Activated T-helper 9 cell treated with anti-CD3 and anti-CD28 coated beads, Interleukin-2, amount 50 U/mL, for 16 hours (primary cell): Measurements from ENCODE around the gene RNF175.

Experiments
- DNase-seq: peaks from one replicate; pipeline ENCODE4 v3.0.0-alpha.2; 2020; ENCODE audit warnings: low read depth

RNF175 gene

DNA sequence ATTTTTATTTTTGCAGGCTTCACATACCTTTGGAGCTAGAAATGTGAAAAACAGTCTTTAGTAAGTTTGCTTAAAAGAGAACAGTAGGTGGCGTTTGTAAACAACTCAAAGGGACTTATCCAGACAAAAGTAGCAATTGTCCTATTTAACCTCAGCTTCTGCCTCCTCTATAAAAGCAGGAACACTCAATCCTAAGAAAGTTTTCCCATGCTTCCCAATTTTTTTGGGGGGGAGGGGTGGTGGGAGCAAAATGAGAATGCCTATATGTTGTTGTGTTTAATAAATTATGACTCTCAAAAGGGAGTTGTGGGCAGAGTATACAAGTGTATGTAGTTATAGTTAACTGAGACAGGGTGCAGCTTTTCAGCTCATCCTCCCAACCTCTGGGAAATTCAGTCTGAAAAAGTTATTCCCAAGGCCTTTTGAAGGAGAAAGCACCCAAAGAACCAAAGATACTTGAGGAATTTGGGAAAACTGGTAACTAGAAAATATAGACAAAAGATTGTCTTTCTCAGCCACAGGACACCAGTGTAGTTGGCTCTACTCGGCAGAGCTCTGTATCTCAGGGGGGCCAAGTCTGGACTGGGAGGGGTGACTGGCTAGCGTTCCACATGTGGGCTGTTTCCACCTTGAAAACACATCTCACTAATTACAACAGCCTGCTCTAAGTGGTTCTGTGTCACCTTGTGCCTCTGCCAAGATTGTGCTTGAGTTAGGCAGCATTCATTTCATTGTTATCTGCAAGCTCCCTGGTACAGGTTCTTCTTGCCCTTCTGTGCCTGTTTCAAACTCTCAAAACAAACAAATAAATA, 26.3 kb upstream of the RNF175 start:
- DNase-seq = no peak

DNA sequence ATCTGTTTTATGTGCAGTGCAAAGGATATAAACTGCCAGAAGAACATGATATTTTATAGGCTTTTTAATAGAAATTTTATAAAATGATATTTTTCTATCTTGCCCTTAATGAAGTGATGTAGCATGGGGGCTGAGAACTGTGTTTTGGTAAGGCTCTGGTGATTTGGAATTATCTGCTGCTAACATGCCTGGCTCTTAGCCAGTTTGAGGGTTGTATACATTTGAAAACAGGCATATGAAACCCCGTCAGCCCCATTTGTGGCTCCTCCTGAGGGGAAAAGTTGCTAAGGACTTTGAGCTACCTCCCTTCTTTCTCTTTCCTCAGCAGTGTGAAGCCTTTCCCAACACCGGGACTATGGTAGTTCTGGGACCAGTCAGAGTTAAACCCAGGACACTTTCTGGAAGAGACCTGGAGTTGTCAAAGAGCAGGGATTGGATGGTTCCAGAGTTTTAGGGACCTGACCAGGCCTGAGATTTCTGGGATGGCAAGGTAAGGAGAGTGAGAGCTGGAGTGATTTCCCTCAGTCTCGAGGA, 24.4 kb upstream of the RNF175 start:
- DNase-seq = no peak

DNA sequence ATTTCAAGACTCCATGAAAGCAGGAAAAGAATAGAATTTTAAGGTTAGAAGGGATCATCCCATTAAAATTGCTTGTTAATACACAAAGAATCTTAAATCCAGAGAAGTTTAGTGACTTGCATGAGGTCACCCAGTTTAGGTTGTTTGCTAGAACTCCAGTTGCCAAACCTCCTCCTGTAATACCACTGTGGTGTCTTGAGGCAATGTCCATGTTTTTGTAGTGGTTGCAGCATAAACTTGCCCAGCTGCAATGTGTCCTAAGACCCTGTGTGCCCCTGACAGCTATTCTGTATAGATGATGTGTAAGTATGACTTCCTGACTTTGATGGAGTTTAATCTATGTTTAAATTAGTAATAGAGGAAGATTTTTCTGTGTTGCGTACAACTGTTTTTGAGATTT, 22.8 kb upstream of the RNF175 start:
- no peak for DNase-seq

DNA sequence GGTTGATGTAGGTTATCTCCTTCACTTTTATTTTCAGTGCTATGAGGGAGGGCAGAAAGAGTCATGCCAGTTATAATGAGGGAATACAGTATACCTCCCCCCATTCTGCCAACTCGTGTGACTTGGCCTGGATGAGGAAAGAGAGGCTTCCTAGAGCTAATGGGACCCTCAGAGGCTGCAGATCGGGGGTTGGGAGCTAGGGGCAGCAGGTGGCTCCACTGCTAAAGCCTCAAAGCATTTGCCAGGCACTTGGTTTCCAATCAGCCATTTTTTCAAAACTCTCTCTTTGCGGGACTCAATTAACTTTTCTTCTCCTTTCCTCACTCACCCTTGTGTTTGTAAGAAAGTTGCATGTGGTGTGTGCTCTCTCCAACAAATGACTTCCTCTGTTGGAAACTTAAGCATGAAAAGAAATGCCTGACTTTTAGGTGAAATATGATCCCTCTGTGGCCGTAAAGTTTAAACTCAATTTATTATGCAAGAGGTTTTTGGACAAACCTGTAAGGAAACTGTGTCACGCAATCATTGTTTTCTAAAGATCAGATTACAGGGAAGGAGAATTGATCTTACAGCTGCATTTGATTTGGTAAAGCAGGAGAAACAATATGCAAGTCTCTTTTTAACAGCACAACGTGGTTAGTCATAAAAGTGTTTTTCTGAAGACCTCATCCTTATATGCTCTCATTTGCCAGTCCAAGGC, 22.0 kb upstream of the RNF175 start:
- no peak for DNase-seq

DNA sequence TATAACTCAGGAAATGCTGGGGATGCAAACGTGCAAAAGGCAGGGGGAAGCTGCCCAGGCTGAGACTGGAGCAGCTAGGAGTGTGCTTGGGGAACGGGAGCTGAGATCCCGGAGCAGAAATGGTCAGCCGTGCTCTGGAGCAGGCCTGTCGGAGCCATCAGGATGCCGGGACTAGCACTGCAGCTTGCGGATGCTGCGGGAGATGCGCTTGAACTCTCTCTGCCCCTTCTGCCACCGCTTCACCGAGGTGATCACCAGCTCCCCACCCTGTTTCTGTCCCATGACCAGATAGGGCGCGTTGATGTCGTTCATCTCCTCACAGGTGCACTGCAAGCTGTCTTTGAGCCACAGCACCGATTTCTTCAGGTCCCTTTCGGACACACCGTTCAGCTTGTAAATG, 21.5 kb upstream of the RNF175 start:
- DNase-seq = no peak

DNA sequence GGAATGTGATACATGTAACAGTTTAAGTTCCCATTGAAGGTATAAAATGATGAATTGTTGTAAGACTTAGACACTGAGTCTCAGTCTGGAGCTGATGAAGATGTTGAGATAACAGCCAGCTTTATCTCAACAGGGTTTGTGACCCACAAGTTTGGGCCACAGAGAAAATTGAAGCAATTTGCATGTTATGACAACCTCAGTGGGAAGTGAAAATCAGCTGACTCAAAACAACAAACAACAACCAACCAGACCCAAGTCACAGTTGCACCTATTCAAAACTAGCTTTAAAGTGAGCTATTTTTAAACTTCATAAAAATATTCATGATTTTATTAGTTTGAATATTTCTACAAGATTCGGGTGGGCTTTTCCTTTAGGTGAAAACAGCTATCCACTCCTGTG, 21.1 kb upstream of the RNF175 start:
- no peak for DNase-seq

DNA sequence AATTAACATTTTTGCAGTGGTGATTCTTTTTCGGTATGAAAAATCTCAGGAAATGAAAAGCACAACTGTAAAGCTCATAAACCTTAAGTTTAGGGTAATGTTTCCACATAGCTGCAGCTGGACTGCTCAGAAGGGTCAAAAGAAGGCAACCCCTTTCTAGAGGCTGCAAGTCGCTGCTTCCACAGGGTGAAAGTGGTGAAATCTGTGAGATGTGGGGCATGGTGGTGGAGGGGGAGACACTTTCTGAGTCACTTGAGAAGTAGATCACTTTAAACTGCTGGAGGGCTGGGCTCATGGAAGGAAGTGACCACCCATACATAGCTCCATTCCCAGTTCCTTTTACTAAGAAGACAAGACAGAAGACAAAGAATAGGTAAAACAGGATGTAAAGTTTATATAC, 20.4 kb upstream of the RNF175 start:
- no peak for DNase-seq

DNA sequence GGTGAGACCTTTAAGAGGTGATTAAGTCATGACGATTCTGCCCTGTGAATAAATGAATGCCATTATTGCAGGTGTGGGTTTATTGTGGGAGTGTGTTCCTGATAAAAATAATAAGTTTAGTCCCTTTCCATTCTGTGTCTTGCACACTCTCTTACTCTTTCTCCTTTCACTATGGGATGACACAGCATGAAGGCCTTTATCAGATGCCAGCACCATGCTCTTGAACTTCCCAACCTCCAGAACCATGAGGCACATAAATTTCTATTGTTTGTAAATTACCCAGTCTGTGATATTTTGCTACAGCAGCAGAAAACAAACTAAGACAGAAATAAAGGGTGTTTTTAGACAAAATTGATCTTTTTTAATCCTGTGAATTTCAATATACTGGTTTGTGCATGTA, 18.6 kb upstream of the RNF175 start:
- DNase-seq = no peak

DNA sequence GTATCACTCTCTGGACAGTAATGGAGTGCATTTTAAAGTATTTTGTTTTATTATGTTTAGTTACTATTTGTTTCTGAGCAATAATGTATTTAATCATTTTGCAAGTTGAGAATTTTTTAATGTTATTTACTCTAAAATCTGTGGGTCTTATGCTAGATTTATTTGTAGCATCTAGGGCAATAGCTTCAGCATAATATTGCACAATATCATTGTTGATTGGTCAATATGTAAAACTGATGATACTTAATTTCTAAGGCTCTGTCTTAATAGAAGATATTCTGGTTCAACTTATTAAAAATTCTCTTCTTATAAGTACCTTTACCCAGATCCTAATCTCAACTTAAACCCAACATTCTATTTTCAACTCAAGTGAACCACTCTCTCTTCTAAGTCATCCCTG, 17.6 kb upstream of the RNF175 start:
- no peak for DNase-seq

DNA sequence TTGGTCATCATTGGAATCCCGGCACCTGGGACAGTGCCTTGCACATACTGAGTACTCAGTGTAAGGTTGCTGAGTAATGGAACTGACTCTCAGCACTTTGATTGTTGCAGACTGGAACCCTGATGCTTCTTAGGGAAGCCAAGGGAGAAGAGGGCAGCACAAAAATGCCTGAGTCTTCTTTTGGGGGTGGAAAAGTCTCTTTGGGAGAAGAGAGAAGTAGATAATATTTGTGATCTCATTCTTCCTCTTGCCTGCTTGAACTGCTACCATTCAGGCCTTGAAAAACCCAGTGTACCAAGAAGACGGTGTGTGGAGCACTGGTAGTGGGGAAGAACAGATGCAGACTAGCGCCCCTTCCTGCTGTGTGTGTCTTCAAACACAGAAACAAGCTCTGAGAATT, 16.8 kb upstream of the RNF175 start:
- DNase-seq = no peak

DNA sequence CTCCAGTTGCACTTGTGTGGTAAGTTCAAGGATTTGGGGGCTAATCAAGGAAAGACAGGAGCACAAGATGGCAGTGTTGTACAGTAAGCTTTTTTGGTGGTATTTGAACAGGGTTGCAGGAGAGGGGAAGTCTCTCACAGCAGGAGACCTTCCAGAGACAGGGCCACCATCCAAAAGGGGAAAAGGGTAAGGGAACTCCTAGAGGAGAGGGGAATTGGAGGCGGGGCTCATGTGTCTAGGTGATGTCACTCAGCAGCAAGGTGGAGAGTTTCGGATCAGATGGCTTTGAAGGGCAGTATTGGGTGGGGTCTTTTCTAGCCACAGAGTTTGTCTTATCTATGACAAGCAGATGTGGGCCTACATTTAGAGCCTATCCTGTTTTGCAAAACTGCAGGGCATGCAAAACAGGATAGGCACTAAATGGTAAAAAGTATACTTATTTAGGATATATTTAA, 13.4 kb upstream of the RNF175 start:
- no peak for DNase-seq

DNA sequence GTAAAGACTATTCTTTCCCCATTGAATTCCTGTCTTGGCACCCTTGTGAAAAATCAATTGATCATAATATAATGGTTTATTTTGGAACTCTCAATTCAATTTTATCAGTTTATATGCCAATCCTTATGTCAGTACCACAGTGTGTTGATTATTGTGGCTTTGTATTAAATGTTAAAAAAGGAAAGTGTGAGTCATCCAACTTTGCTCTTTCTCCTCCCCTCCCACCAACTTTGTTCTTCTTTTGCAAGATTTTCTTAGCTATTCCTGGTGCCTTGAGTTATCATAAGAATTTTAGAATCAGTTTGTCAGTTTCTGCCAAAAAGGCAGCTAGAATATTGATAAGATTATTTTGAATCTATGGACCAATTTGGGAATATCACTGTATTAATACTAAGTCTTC, 11.2 kb upstream of the RNF175 start:
- DNase-seq = no peak

DNA sequence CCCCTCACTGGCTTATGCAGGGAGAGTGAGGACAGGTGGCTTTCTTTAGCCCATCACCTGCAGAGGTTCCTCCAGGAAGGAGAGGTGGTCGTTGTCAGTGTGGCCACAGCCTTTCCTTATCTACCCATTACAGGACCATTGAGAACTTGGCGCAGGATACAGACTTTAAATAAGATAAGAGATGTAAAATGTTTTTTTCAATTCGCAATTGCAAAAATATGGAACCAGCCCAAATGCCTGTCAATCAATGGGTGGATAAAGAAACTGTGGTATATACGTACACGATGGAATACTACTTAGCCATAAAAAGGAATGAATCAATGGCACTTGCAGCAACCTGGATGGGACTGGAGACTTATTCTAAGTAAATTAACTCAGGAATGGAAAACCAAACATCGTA, 6.9 kb upstream of the RNF175 start:
- no peak for DNase-seq

DNA sequence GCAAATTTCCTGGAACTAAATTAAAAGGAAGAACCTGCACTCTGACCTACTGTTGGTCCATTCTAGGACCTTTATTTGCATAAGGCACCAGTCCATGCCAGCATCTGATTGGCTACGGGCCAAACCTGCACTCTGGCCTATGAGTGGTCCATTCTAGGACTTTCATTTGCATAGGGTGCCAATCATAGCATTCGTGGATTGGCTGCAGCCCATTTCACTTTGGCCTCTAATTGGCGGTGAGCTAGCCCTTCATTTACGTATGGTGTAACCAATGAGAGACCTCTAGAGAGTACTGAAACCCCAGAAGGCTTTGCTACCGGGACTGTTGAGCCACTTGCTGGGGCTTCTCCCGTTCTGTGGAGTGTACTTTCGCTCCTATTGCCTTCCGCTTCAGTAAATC, 6.1 kb upstream of the RNF175 start:
- no peak for DNase-seq

DNA sequence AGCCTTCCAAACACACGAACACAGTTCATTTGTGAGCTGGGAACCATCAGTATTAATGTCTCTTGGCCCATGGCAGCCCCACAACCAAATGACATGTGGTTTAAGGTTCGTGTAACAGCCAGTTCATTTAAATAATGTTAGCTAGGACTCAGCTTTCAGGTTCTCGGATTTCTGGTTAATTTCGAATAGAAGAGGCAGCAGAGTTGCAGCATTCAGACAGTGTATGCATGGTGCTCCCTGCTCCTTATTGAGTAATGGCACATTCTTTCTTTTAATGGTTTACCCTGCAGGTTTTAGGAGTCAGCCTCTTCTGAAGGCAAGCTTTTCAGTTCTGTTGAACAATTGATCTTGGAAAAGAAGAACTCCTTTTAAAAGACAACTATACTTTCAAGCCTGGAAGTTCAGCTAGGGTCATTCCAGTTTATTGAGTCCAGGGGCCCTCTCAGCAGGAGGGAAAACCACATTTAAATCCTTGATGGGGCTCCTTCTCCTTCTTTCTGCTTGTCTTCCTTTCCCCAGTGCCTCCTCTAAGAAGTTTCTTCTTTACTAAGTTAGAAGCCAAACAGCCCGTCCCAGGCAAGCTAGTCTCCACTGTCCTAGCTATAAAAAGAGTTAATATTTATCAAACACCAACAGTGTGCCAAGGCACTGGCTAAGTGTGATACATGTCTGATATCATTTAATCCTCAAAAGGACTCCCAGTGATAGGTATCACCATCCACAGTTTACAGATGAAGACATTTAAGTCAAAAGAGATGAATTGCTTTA, 5.0 kb upstream of the RNF175 start:
- DNase-seq = no peak

DNA sequence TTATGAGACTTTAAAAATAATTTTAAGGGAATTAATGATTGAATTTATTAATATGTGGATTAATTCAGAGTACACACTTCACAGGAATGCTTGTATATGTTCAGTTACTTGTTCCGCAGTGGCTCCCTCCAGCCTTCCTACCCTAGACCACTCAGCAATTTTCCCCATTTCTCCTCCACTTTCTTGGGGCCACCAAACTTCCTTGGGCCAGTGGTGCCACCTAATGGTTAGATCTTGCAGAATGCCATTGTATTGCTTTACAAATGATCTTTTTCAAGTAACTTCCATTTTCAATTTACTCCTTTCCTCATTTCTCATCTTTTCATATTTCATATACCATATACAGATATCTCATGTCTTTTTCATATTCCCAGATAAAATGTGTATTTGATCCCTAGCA, 3.6 kb upstream of the RNF175 start:
- no peak for DNase-seq

DNA sequence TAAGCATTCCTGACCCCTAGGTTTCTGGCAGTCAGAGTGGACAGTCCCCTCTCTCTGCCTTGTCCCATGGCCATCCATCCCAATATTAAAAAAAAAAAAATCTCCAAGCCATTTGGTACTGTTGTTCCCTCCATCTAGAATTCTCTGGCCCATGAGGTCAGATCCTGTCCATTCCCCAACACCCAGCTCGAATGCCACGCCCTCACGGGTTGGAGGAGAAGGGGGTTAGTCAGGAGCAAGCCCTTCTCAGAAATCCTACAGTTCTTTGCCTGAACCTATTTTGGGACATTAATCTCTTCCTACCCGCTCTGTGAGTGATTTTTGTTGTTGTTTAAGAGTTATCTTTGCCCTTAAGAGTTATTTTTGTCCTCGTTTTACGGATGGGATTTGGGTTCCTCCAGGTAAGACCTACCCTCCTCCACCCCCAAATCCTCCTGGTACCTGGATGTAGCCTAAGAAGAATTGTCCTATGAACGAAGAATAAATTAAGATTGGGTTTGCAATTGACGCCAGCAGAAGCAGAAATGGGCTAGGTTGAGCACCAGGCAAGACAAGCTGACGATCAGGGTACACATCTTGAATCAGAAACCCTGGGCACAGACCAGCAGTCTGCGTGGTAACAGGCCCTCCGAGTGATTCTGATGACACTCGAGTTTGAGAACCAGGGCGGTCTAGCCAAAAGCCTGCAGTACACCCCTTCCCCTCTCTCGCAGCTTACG, 977 bp downstream of the RNF175 start:
- no peak for DNase-seq

DNA sequence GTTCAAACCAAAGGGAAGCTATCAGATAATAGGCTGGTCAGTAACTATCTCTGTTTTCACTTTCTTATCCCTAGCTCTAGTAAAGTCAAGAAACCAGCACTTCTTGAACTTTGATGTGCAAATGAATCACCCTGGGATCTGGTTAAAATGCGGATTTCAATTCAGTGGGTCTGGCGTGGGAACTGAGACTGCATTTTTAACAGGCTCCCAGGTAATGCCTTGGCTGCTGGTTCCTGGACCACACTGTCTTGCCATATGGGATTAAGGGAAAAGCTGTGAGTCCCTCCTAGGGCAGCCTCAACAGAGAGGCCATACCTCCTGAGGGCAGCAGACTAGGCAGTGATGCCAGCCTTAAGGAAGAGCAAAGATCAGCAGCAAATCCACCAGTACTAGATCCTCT, 1.7 kb downstream of the RNF175 start:
- DNase-seq = no peak

DNA sequence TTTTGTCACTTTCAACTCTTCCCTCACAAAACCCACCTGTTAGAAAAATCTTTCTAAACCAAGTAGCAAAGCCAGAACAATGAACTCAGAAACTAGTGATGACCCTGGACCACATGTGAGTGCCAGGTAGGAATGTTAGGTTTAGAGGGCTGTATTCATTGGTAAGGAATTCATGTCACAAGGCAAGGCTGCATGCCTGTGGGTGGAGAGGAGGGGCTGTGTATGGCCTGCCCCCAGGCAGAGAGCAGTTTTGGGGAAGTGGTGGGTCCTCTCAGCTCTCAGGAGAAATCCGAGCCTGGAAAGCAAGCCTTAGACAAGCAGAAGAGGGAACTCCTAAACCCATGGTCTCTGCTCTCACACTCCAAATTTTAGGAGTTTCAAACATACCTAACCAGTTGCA, 2.4 kb downstream of the RNF175 start:
- DNase-seq = no peak

DNA sequence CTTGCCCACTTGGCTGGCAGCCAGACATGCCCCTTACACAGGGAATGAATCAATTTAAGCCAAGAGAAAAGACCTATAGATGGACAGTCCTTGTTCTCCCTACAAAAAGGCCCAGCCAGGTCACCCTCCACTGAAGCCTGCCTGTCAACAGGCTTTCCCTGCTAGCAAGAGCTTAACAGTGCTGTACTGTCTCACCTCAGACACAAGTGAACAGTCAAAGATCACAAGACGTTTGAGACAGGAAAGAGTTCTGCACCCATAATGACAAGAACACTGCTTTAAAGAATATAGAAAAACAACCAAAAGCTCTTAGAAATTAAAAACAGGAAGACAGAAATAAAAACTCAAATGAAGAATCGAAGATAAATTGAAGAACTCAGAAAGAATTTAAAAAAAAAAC, 4.6 kb downstream of the RNF175 start:
- DNase-seq = no peak

DNA sequence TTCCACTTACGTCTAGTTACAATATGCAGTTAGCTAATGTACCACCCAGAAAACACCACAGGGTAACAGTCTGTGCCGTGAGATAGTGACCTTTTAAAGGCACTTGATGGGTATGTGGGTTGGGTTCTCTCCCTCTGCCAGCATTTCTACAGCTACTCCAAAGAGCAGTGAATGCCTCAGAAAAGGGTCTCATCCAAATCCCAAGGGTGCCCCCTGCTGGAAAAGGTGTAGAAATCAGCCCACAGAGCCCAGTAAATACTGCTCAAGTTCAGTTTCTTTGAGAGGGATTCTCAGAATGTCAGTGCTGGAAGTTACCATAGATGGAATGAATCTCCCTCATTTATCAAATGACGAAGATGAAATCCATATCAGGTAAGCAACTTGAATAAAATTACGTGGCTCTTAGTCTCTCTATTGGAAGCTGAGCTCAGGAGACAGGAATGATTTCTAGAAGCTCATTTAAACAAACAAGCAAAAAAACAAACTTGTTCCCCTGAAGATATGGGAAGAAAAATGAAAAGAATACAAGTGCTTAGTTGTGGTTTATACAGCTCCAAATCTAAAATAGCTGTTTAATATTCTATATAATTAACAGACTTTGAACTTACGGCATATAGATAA, 9.5 kb downstream of the RNF175 start:
- DNase-seq = peak; percentile 31

DNA sequence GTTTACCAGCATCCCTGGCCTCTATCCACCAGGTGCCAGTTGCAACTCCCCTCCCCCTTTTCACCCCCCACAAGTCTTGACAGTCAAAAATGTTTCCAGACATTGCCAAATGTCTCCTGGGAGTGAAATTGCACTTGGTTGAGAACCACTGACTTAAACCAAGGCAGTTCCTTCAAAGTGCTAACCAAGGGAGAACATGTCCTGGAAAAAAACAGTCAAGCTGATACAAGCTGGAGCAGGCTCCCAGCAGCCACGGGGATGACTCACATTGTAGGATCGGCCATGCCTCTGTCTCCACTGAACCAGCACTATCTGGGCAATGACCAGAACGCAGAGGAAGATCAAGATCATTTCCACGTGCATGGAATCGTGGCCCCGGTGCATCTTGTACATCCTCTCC, 11.4 kb downstream of the RNF175 start:
- no peak for DNase-seq
